RWPE2 (cell line): ENCODE results near the gene EXOSC2.

Experiments used
- ATAC-seq: fragments of 200-7000 bp; cut with Tn5 transposase; 3 replicates; pipeline ENCODE4 v1.9.1; 2021; ENCODE audit warnings: low read depth
- DNase-seq: peaks from one replicate; pipeline ENCODE4 v3.0.0-alpha.2; 2020; ENCODE audit warnings: low spot score
- H3K27ac ChIP-seq: fragments of 450-650 bp; 2 replicates; pipeline ENCODE4 v1.5.1; 2017; ENCODE audit warnings: mild to moderate bottlenecking; ENCODE audit not compliant: poor library complexity, severe bottlenecking
- H3K27me3 ChIP-seq: fragments of 250-450 bp; sonication (Bioruptor Pico); 2 replicates; pipeline ENCODE4 v1.5.1; 2021; ENCODE audit warnings: mild to moderate bottlenecking, moderate library complexity; ENCODE audit not compliant: insufficient read depth, poor library complexity, severe bottlenecking
- H3K36me3 ChIP-seq: fragments of 250-450 bp; sonication (Bioruptor Pico); 2 replicates; pipeline ENCODE4 v1.5.1; 2020; ENCODE audit warnings: low read depth, mild to moderate bottlenecking, moderate library complexity
- H3K4me1 ChIP-seq: fragments of 250-450 bp; sonication (Bioruptor Pico); 2 replicates; pipeline ENCODE4 v1.5.1; 2021; ENCODE audit warnings: mild to moderate bottlenecking, moderate library complexity; ENCODE audit not compliant: insufficient read depth, poor library complexity, severe bottlenecking
- H3K4me3 ChIP-seq: fragments of 250-450 bp; sonication (Bioruptor Pico); 2 replicates; pipeline ENCODE4 v1.5.1; 2021; ENCODE audit warnings: mild to moderate bottlenecking, moderate library complexity; ENCODE audit not compliant: severe bottlenecking
- H3K9me3 ChIP-seq: fragments of 250-450 bp; sonication (Bioruptor Pico); 2 replicates; pipeline ENCODE4 v1.5.1; 2021; ENCODE audit warnings: mild to moderate bottlenecking, moderate library complexity; ENCODE audit not compliant: severe bottlenecking
- CTCF ChIP-seq: fragments of 450-650 bp; IDR thresholded peaks from one replicate; pipeline ENCODE4 v1.5.1; 2017; ENCODE audit warnings: mild to moderate bottlenecking, moderate library complexity; ENCODE audit not compliant: poor library complexity, severe bottlenecking

Gene EXOSC2

DNA sequence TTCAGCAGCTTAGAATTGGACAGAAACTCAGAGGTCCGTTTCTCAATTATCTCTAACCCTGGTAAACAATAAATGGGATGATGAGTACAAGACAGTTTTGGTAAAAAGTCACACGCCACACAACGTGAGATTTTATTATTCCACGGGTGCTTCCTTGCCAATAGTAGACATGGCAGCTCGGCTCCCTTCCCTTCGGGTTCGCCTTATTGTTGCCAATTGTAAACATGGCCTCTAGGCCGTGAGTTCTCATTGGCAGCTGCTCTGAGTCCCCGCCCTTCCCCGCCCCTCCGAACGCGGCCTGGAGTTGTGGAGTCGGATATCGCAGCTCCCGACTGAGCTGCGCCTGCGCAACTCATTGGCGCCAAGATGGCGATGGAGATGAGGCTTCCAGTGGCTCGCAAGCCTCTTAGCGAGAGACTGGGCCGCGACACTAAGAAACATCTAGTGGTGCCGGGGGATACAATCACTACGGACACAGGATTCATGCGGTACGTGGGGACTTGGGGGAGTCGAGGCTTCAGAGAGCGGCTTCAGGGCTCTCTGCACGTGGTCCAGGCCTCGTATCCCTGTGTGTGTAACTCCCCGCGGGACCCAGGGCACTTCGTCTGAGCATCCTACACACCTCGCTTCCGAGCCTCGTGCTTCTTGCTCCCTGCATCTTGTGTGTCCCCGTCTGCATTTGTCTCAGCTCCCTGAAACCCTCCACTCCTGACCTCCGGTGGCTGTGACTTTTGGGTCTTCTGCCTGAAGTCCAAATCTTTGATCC lies at the start of gene EXOSC2:
Gene EXOSC2 (plus strand): TSS at position 355 of the 766 bp plus-strand sequence. CDS start 12 bp downstream, at position 367.
- Histone ChIP-seq H3K36me3 (peaks cover 43% of the 10 kb centered on the region), H3K27ac (peak within 1 kb of the TSS; percentile 44), H3K4me3 (peak within 1 kb of the TSS; percentile 68), H3K4me1 (peaks cover 6% of the 10 kb centered on the region), H3K27me3 (no peaks in the 10 kb centered on the region), H3K9me3 (no peaks in the 10 kb centered on the region)
- DNase-seq (peak; percentile 97), ATAC-seq (peak; percentile 88)
- no peak for TF ChIP-seq CTCF

DNA sequence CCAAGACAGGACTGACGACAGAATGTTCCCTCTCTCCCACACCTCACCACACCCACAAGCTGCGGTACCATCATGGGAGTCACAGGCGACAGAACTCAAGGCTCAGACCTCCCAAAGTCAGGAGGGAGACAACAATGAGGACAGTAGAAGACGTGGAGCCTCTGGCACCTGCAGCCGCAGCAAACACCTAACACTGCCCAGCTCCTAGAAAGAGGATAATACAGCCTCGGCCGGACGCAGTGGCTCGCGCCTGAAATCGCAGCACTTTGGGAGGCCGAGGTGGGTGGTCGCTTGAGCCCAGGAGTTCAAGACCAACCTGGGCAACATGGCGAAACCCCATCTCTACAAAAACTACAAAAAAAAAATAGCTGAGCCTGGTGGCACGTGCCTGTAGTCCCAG lies 42.4 kb upstream of the EXOSC2 start:
- H3K36me3 ChIP-seq = no peaks in the 10 kb centered on the region
- H3K27ac ChIP-seq = no peak overlapping the region
- no peak for ATAC-seq
- TF ChIP-seq CTCF = no peak
- no peak overlapping the region for H3K4me3 ChIP-seq
- H3K4me1 ChIP-seq = no peaks in the 10 kb centered on the region
- H3K9me3 ChIP-seq = no peaks in the 10 kb centered on the region
- H3K27me3 ChIP-seq = peaks cover 9% of the 10 kb centered on the region
- no peak for DNase-seq

GRCh38 chr9:130651752-130652151 lies 41.8 kb upstream of the EXOSC2 start:
- H3K27ac ChIP-seq = no peak overlapping the region
- H3K36me3 ChIP-seq = no peaks in the 10 kb centered on the region
- no peaks in the 10 kb centered on the region for H3K9me3 ChIP-seq
- DNase-seq (no peak), ATAC-seq (no peak)
- TF ChIP-seq CTCF = no peak
- H3K27me3 ChIP-seq = peaks cover 14% of the 10 kb centered on the region
- H3K4me1 ChIP-seq = no peaks in the 10 kb centered on the region
- H3K4me3 ChIP-seq = no peak overlapping the region

- Histone ChIP-seq H3K4me1 (no peaks in the 10 kb centered on the region), H3K27me3 (peaks cover 45% of the 10 kb centered on the region), H3K4me3 (no peak overlapping the region), H3K9me3 (peaks cover 5% of the 10 kb centered on the region), H3K36me3 (no peaks in the 10 kb centered on the region), H3K27ac (no peak overlapping the region)
- no peak for ATAC-seq
- no peak for DNase-seq
- no peak for TF ChIP-seq CTCF
Measured at GRCh38 chr9:130654879-130655278, 38.7 kb upstream of the EXOSC2 start.
